Activated CD8-positive, alpha-beta memory T cell treated with anti-CD3 and anti-CD28 coated beads, Interleukin-2, amount 50 U/mL, for 1 hour (primary cell): ENCODE results near the gene ABCG1.

ENCODE experiments used
- DNase-seq: peaks from one replicate; pipeline ENCODE4 v3.0.0-alpha.2; 2020; ENCODE audit errors: extremely low read depth

ABCG1 gene

DNA sequence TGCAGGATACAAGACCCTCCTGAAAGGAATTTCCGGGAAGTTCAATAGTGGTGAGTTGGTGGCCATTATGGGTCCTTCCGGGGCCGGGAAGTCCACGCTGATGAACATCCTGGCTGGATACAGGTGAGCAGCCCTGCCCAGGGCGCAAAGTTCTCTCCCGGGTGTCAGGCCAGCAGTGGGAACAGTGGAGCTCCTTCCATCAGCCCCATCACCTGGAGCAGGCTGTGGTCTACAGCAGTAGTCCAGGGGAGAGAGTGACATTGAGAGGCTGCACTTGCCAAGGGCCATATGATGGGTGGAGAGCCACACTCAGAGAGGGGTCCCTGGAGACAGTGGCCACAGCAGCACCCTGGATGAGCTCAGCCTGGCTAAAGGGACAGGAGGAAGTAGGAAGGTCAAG is 52.1 kb downstream of the ABCG1 start:
- DNase-seq, result no peak

DNA sequence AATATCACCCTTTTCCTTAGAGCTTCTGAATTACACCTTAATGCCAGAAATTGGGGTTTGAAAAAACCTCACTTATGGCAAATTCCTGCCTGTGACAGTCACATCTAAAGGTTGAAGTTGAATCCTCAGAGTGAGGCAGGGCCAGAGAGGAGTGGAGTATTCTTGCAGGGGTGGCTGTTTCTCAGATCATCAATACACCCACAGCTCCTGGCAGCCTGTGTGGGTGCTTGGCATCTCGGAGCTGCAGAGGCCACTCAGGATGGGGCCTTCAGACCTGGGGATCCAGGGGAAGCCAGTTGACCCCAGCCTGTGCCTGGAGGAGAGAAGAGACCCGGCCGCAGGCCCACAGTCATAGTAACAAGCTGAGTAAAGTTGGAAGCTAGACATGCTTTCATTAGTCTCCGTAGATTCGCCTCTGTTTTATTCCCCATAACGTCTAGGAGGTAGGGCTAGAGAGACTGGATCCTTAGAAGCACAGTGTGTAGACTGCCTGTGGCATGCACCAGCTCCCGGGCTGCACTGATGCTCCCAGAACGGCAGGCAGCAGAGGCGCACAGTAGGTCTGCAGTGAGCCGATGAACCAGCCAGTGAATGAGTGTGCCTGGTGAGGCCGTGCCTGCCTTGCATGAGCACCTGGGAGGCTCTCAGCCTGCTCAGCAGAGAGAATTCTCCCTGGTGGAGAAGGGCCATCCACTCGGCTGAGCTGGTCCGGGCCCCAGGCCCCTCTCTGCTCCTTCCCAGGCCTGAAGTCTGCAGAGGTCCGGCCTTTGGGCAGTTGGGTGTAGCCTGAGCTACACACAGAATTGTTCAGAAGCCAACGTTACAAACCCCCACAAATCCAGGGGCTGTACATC is 53.4 kb downstream of the ABCG1 start:
- no peak for DNase-seq

DNA sequence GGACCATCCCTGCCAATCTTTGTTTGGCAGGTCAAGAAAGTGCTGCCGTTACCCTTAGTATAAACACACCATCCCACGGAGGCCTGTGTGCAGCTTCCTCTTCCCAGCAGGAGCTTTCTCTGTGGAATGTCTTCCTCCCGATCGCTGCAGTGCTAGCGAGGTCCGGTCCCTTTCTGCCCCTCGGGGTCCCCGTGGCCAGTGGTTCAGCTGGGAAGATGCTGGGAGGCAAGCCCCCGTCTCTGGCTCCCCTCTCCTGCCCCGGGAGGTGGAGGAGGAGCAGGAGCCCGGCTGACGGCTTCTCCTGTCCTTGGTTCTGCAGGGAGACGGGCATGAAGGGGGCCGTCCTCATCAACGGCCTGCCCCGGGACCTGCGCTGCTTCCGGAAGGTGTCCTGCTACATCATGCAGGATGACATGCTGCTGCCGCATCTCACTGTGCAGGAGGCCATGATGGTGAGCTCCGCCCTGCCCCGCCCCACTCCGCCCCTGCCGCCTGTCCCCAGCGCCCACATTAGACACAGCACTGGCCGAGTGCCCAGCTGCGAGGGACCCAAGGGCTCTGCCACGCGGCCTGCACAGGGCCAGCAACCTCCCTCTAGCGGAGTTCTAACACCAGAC is 54.2 kb downstream of the ABCG1 start:
- no peak for DNase-seq

DNA sequence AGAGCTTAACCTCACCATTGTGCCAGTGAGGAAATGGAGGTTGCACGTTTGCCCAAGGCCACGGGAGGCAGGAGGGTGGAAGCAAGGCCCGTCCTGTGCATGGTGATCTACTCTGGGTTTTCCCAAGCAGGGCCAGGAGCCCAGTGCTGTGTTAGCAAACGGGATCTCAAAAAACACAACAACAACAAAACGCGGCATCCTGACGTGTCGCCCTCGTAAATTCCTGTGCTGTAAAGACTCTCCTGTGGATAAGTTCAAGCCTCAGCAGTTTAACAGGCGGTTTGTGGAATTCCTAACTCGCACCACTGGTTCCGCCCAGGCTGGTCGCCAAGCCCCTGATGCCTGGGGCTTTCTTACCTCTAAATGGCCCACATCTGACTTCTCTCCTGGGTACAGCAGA is 57.1 kb downstream of the ABCG1 start:
- no peak for DNase-seq

DNA sequence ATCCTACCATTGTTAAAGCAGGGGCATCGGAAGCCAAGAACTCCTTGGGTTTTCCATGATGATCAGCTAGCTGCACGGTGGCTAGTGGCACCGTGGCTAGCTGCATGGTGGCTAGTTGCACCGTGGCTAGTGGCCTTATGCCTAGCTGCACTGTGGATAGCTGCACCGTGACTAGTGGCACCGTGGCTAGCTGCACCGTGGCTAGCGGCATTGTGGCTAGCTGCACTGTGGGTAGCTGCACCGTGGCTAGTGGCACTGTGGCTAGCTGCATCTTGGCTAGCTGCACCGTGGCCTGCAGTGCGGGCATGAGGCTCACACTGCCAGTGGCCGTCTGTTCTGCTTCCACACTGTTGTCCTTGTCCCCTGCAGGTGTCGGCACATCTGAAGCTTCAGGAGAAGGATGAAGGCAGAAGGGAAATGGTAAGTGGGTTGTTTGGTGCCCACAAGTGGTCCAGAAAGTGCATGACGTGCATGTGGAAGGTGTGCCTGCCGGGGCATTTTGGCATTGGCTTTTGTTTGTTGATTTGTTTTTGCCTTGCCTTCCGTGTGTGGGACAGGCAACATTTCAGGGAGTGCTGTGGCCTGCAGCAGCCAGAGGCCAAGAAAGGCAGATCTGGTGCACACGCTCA is 57.7 kb downstream of the ABCG1 start:
- no peak for DNase-seq

DNA sequence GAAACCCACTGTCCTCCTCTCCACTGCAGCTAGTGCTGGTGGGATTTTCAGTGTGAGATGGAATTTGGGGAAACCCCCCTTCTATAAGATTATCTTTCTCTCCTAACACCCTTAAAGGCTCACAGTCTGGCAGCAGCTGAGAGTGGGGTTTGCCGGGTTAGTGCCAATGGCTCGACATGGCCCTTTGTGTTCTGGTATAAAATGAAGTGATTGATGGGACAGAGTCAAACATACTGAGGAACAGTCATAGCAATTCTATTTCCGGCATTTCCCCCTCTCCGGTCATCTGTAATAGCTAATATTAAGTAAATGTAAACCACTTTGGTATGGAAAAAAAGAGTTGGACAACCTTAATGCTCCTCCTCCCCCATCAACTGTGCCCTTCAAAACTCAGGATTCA is 58.7 kb downstream of the ABCG1 start:
- DNase-seq, result no peak

DNA sequence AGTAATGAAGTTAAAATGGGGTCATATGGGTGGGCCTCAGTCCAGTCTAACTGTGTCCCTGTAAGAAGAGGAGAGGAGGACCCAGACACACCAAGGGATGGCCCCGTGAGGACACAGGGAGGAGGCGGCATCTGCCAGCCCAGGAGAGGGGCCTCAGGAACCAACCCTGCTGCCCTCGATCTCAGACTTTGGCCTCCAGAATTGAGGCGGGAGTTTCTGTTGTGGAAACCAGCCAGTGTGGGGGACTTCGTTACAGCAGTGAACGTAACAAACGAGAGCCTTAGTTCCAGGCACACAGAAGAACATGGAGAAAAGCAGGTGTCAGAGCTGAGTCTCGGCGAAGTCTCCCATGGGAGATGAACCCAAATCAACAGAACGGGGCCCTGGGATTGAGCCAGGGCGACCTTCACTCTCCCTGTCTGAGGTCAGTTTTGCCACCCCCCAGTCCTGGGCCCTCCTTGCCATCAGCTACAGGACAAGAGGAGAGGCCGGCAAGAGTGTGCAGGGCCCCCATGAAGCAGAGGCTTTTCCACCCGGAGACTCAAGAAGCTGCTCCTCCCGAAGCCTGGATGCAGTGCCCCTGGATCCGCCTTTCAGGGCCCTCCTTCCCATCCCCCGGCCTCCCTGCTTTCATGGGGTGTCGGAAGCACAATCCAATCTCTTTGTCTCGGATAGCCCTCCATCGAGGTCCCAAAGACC is 59.7 kb downstream of the ABCG1 start:
- DNase-seq, result no peak

DNA sequence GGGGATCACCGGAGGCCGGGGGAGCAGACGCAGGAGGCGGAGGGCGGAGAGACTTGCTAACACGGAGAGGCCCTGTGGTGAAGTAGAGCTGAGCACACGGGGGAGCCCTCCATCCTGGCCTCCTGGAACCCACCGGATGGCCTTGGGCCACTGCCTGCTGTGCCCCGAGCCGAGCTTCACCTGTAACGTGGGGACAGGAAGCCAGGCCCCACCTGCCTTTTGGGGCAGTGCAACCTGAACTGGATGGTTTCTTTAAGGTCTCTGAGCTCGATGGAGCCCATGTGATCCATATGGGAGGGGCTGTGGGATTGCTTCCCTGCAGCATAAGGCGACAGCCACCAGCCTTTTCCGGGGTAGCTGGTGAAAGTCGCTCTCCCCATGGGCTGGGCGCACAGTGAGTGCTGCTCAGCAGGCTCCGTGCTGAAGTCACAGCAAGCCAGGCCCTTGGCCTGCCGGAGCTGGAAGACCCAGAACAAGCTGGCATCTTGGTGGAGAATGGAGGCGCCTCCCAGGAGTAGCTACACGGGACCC is 60.5 kb downstream of the ABCG1 start:
- no peak for DNase-seq

DNA sequence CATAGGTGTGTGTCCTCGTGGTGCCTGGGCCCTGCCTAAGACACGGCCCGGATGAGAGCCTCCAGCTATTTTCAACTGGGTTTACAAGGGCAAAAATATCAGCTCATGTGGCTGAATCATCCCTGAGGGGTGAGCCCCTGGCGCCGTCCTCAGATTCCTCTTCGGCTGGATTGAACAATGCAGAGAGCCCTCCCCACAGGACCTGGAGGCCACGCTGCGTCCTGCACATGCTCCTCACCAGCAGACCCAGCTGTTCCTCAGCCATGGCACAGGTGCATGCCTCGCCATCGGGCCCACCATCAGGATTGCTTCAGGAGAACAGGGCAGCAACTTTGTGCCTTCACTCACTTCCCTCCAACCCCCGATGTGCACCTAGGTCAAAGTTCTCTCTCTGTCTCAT is 60.9 kb downstream of the ABCG1 start:
- no peak for DNase-seq

DNA sequence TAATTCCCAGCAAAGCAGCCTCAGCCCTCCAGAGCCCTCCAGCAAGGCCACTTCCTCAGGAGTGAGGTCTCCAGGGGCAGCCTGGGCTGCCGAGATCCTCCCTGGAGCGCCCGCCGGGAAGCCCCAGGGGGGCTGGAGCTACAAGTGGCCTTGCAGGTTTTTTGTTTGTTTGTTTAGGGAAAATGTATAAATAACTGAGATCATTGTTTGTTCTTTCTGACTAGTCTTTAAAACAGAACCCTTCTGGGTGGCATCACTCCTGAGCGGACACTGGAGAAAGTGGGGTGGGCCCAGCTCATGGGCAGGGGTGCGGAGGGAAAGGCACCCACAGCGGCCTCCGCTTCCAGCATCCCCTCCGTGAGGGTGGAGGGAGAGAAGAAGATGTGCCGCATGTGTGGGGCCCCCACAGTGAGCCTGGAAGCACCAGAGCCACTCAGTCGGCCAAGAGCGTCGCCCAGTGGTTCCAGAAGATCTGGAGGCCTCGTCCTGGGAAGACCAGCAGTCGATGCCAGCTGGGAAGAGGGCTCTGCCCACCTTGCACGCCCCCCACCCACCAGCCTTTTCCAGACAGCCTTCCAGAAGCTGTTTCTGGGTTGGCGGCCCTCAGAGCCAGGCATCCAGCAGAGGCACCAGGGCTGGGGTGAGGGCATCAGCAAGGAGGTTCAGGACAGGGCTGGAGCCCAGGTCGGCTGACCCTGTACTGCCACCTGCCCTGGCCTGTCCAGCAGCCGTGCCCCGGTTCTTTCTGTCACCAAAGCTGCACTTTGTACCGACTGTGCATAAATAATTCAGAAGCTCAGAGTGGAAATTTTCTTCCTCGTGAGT is 61.6 kb downstream of the ABCG1 start:
- no peak for DNase-seq

DNA sequence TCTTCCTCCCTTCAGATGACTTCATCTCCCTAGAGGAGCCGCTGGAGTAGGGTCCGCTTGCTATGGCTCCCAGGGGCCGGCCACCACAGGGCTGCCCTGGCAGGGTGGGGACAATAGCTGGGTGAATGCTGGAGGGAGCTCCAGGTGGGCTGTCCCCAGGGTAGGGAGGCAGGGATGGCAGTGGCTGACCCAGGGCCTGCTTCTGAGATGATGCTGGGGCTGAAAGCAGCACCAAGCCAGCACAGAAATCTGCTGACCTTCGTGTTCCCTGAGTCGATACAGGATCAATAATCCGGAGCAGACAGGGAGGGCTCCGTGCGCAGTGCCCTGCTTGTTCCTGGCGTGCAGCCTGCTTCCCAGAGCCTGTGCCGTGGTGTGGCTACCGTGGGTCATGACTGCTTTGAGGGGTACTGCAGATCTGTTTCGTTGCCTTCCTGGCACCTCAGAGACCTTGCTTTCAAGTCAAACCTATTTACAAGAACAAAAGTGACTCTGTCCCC is 62.3 kb downstream of the ABCG1 start:
- no peak for DNase-seq

DNA sequence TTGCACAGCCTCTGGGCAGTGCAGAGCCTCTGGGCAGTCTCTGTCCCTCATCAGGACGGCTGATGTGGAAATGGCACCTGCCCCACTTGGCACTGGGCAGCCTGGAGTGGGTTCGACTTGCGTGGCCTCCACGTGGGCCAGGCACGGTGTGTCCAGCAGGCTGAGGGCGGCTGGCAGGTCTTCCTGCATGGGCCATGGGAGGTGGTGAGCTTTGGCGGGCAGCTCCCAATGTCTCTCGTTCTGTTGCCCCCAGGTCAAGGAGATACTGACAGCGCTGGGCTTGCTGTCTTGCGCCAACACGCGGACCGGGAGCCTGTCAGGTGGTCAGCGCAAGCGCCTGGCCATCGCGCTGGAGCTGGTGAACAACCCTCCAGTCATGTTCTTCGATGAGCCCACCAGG is 63.1 kb downstream of the ABCG1 start:
- no peak for DNase-seq

DNA sequence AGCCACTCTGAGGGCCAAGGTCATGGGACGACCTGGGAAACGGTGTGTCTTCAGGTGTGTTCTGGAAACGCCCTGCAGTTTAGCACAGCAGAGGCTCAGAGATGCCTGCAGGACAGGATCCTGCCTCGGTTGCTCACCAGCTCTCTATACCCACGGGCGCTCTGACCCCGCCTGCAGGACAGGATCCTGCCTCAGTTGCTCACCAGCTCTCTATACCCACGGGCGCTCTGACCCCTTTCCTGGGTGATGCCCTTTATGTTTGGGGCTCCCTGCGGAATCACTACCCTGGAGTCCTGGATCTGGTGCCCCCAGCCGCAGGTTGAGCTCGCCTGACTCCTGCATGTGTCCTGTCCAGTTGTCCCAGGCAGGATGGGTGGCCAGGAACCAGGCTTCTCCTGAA is 63.8 kb downstream of the ABCG1 start:
- DNase-seq, result no peak

DNA sequence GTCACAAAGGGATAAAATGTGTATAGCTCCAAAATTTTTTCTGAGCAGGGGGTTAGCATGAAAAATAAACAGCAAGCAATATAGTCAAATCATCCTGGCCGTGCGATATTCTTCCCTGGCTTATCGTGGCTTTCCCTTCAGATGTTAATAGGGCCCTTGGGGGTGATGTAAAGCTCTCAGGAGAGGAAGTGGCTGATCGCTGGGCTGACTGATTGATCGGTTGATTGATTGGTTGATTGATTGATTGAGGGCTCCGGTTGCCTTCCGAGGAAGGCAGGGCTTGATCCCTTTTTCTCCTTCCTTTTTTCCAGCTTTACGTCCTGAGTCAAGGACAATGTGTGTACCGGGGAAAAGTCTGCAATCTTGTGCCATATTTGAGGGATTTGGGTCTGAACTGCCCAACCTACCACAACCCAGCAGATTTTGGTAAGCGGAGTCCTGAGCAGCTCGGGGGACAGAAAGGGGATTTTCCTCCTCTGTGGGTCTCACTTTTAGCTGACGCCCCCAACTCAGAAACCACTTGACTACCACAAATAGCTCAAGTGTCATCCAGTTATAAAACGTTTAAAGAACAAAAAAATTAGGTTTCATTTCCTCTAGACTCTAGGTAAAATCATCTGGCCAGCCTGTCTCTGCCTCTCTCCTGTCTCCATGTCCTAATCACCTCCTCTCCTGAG is 66.8 kb downstream of the ABCG1 start:
- DNase-seq, result no peak

DNA sequence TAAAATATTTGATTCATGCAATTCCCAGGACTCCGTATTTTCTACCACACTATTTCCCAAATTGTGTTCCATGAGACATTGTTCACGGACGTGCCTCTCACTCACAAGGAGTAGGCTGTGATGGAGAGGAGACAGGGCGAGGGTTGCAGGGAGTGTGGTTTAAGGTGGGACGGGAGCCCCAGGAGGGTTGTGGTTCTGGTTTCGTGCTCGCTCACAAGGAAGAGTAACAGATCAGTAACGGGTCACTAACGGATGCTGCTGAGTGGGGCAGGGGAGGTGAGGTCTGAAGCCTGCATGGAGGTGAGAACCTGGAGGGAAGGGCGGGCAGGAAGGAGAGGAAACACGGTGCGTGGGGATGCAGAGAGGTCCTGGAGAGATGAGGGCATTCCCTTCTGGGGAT is 67.5 kb downstream of the ABCG1 start:
- no peak for DNase-seq

DNA sequence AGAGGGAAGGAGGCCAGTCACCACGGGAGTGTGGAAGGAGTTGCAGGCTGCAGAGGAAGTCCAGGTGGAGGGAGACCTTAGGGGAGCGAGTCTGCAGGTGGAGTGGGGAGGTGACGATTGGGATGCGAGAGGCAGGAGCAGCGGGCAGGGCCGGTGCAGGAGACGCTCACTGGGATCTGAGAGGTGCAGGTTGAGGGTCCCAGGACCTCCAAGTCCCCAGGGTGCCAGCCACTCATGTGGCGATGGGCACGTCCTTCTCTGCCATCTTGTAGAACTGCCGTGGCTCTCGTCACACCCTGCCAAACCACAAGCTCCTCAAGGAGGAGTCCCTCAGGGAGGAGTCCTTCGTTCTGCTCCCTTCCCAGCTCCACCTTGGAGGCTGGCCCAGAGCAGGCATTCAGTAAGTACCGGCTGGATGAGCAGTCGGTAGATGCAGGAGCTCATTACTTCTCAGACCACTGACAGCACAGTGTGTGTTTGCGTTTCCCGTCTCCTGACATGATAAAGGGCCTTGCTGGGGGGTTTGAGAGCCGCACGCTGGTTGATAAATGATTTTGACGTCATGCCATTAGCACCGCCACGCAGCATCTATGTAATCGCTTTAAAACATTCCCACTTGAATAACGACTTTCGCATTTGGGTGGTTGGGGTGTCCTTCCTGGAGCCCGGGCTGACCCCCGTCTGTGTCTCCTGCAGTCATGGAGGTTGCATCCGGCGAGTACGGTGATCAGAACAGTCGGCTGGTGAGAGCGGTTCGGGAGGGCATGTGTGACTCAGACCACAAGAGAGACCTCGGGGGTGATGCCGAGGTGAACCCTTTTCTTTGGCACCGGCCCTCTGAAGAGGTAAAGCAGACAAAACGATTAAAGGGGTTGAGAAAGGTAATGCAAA is 68.5 kb downstream of the ABCG1 start:
- no peak for DNase-seq

DNA sequence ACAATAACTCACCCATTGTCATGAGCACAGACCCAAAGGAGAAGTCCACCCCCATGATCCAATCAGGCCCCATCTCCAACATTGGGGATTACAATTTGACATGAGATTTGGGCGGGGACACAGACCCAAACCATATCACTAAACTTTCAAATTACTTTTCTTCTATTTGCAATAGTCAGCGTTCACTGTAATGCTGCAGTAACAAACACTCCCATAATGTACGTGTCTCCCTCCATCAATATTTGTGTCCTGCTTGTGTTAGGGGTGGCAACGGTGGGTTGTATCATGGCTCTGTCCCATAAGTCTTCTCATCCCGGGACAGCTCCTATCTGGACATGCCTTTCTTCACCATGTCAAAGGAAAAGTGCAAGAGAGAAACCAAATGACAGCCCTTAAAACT is 70.0 kb downstream of the ABCG1 start:
- DNase-seq, result no peak

DNA sequence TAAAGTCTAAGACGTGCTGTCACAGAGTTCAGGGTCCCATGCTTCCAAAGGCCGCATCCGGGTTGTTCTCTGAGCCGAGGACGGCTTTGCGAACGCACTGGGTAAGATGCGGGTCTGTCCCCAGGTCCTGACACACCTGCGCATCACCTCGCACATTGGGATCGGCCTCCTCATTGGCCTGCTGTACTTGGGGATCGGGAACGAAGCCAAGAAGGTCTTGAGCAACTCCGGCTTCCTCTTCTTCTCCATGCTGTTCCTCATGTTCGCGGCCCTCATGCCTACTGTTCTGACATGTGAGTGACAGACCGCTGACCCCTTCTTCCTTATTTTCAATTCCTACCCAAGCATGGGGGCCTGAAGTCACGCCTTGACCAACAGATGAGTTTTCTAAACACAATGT is 71.0 kb downstream of the ABCG1 start:
- DNase-seq, result no peak

DNA sequence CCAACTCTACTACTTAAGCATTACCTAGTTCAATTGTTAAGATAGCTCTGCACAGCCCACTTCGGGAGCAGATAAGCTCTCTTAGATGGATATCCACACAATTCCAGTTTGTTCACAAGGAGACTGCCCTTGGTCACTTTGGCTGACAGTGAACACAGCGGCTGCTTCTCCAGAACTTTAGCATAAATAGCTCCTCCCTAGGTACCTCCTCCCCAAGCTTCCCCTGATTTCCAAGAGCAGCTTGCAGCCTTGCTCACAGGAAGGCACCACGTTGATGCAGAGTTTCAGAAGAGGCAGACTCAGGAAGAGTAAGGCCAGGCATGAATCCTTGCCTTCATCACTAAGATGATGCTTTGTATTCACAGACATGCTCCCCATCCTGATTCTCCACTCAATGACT is 71.6 kb downstream of the ABCG1 start:
- DNase-seq, result no peak
